Fibroblast of skin of right quadriceps (primary cell): ENCODE data around the gene CROCC.
"Not testable (repeated sequence)": the region's sequence is repeated elsewhere in the genome, so short reads cannot be mapped to it uniquely, and the experiment has no call there.

Experiments used
- DNase-seq: peaks from one replicate; pipeline ENCODE4 v3.0.0-alpha.2; 2013

The CROCC gene

DNA sequence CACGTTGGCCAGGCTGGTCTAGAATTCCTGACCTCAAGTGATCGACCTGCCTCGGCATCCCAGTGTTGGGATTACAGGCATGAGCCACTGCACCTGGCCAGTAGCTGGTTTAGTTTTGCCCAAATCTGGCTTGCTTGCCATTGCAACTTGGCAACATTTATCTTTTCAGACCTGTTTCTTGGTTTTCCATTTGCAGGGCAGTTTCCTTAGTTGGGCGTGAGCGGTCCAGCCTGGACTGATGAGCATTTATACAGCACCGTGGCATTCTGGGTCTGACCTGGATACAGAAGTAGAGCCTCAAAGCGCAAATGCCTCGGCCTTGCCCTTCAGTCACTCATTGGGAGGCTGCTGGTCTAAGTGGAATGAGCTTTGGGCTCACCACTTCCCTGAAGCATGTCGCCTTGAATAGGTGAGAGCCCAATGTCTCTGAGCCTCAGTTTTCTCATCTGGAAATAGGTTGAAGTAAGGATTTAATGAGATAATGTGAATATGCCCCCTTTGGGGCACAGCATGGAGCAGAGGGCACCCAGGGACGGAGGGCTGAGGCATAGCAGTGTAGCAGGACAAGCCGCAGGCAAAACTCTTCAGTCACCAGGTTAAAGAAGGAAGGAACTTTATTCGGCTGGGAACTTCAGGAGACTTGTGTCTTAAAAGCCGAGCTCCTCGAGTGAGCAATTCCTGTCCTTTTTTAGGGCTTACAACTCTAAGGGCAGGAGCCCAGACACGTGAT, 2.6 kb upstream of the CROCC start:
- not testable (repeated sequence) for DNase-seq

DNA sequence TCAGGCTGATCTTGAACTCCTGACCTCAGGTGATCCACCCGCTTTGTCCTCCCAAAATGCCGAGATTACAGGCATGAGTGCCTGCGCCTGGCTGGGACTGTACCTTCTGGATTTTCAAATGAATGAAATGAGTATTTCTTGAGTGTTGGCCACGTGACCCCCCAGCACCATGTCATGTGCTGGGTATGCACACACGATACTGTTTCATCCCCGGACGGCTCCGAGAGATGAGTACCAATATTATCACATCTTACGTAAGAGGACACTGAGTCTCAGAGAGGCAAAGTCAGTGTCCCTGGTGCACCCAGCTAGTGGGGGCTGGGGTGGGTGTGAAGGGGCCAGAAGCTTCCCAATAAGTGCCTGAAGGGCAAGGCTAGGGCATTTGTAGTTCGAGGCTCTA, 780 bp upstream of the CROCC start:
- no peak for DNase-seq

- no peak for DNase-seq
Observed at GRCh38 chr1:16922466-16922865, 735 bp downstream of the CROCC start.

- no peak for DNase-seq
Observed at GRCh38 chr1:16922885-16923431, 1.2 kb downstream of the CROCC start.

- DNase-seq: no peak
Observed at GRCh38 chr1:16924216-16924918, 2.6 kb downstream of the CROCC start.

DNA sequence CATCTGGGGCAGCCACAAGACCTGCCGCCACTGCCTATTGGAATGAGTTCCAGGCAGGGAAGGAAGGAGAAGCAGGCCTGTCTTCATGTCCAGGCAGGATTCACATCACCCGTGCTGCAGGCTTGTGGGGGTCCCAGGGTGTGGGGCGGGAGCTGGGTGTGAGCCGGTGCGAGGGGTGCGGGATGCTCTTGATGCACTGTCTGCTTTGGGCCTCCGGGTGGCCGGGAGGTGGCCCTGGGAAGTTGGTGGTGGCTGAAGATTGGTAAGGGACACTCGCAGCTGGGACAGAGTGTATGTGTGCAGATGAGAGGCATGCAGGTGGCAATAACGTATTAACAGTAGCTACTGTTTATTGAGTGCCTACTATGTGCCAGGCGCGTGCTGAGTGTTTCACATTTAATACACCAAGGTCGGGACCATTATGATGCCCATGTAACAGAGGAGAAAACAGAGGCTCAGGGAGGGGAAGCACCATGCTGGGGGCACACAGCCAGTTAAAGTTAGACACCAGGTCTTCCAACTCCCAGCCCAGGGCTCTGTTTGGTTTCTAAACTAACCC, 3.3 kb downstream of the CROCC start:
- DNase-seq: no peak

DNA sequence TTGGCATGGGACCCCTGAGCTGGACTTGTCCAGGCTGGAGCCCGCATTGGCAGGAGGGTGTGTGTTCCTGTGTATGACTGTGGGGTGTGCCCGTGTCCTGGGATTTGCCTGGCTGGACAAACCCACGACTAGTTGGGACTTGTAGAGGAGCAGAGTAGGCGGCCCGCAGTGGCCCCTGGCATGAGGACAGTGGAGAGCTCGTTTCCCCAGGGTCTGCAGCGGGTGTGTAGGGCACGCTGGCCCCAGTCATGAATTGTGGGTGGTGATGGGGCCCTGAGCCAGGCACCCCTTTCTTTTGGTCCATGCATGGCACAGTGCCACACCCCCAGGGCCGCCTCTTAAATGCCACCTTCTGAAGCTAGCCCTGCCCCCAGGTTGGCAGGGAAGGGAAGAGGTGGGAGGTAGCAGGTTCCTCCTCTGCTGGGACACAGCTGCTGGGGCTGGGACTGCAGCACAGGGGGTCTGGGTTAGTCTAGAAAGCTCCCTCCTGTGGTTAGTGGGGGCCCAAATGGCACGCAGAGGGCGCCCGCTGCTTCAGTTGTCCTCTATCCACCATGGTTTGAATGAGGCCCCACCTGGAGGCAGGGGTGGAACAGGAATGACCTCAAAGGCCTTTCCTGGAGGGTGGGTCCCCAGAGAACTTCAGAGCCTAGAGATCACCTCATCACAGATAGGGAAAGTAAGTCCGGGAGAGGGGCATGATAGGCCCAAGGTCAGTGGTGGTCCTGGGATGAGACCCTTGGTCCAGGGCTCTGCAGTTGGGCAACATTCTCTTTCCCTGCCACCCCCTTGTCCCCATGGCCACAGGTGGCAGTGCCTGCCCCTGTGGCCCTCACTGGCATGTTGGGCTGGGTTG, 4.1 kb downstream of the CROCC start:
- no peak for DNase-seq

- no peak for DNase-seq
Observed at GRCh38 chr1:16926491-16927073, 4.9 kb downstream of the CROCC start.

DNA sequence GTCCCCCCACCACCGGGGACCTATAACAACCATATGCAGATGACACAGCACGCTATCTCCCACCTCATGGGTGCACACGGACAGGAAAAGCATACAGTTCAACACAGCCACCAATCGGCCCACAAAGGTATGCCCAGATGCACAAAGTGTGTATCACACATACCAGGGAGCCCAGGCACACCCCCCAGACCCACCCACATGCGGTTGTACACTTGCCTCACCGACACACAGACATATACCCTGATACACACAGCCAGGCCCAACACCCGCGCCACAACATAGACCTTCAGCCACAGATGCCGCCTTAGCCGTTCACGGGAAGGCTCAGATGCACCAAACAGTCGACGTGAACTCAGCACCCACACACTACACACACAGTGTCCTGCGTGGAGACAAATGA, 5.5 kb downstream of the CROCC start:
- no peak for DNase-seq

DNA sequence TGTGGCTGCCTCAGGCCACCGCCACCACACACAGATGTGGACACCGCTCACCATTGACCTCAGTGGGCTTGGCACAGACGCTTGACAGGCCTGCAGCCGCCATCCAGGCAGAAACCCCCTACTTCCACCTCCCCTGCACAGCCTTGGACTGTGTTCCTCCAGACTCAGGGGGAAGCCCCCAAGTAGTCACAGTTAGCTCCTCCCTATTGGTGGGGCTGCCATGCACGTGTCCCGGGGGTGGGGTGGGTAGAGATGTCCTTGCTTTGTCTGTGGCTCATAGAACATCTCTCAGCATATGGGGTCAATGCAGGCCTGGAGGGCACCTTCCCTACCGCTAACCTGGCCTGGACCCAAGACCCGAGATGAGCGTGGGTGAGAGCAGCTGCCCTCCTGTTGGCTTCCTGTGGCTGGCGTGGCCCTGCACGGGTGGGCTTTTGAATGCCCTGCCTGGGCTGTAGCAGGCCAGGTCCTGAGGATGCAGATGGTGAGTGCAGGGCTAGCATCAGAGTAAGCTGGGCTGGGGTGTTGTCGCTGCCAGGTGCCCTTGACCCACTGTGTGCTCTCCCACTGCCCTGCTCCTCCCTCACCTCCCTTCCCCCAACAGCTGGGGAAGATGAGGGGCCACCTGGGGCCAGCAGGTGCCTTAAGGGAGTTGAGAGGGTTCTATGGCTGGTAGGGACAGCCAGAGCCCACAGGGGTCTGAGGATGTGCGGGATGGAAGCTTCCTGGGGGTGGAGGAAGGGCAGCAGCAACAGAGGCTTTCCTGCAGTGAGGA, 6.2 kb downstream of the CROCC start:
- DNase-seq: no peak

DNA sequence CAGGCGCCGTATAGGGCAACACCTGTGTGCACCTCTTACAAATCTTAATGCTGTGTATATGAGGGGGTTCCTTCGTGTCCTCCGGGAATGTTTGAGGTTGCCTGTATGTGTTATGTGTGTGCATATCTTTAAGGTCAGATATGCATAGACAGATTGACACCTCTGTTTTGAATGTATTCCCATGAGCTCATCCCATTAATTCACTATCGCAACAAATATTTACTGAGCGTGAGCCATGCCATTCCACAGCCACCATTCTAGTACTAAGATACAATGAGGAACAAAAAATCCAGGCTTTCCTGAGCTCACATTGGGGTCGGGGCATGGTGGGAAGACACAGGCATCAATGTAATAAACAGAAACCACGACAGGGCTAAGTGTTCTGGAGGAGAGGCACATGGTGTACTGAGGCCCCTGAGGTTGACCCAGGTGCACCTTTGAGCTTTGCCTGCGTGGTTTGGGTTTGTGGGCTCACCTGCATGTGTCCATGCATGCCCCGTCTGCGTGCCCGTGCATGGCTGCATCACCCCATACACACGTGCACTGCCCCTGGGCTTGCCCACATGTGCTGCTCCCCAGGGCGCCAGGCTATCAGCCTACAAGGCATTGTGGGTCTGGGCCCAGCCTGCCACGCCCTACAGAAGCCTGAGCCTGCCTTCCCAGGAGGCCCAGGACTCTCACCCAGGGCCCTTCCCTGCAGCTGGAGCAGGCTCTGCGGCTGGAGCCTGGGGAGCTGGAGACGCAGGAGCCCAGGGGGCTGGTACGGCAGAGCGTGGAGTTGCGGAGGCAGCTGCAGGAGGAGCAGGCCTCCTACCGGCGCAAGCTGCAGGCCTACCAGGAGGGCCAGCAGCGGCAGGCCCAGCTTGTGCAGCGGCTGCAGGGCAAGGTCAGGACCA, 7.7 kb downstream of the CROCC start:
- DNase-seq: not testable (repeated sequence)

DNA sequence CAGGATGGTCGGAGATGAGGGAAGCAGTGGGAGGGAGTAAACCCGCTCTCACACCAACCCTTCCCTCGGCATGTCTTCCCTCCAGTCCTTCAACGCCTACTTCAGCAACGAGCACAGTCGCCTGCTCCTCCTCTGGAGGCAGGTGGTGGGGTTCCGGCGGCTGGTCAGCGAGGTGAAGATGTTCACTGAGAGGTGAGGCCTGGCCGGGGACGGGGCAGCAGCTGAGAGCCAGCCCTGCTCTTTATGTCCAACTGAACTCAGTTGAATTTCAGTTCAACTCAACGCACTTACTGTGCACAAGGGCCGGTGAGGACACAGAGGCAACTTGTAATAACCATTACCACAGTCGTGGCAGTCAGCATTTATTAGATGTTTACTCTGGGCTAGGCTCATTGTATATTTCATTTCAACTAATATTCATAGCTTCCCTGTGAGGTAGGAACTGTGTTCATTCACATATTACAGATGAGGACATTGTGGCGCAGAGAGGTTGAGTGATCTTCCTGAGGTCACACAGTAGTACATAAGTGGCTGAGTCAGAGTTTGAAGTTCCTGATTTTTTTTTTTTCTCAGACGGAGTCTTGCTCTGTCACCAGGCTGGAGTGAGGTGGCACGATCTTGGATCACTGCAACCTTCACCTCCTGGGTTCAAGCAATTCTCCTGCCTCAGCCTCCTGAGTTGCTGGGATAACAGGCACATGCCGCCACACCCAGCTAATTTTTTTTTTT, 9.6 kb downstream of the CROCC start:
- DNase-seq: not testable (repeated sequence)

GRCh38 chr1:16933945-16934344, 12.2 kb downstream of the CROCC start:
- not testable (repeated sequence) for DNase-seq

GRCh38 chr1:16936580-16936979, 14.8 kb downstream of the CROCC start:
- DNase-seq: not testable (repeated sequence)

DNA sequence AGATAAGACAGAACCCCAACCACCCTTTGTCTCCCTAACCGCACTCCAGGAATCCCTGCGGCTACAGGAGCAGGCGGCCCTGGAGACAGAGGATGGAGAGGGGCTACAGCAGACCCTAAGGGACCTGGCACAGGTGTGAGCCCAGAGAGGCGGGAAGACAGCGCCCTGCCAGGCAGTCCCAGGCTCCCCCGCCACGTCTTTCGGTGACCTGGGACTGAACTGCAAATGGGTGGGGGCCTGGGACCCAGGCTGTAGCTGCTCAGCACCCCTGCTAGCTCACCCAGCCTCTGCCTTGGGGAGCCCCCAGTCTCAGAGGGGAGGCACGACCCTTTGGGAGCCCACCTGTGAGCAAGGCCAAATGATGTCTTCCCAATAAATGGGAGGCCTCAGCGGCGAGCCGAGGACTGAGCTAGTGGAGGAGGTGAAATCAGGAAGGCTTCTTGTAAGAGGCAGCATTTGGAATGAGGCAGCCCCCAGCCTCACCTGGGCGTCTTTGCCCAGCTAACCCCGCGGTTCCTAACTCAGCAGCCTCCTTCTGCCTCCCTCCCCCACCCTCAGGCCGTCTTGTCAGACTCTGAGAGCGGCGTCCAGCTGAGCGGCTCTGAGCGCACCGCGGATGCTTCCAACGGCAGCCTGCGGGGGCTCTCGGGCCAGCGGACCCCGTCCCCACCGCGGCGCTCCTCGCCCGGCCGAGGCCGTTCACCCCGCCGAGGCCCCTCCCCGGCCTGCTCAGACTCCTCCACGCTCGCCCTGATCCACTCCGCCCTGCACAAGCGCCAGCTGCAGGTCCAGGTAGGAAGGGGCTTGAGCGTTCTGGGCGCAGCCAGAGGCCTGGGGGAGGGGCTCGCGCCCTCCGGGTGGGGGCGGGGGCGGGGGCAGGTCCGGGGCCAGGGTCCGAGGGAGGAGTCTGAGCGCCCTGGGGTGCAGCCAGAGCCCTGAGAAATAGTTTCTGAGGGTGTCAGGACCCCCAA, 16.9 kb downstream of the CROCC start:
- DNase-seq: no peak

GRCh38 chr1:16939386-16940180, 17.9 kb downstream of the CROCC start:
- not testable (repeated sequence) for DNase-seq

- no peak for DNase-seq
Observed at GRCh38 chr1:16944038-16944437, 22.3 kb downstream of the CROCC start.

- DNase-seq: not testable (repeated sequence)
Observed at GRCh38 chr1:16945512-16945911, 23.8 kb downstream of the CROCC start.
